Fibroblast of pulmonary artery (primary cell): Measurements from ENCODE around the gene SLC5A9.
"Not testable (repeated sequence)": the region's sequence is repeated elsewhere in the genome, so short reads cannot be mapped to it uniquely, and the experiment has no call there.

Source experiments
- DNase-seq: peaks from one replicate; pipeline ENCODE4 v3.0.0-alpha.2; 2010; ENCODE audit warnings: low read depth
- H3K4me3 ChIP-seq: replicated peaks from 2 replicates; pipeline ENCODE4 v1.5.1; 2011; ENCODE audit warnings: low read depth, mild to moderate bottlenecking, control low read depth, low read length, moderate library complexity
- CTCF ChIP-seq: IDR thresholded peaks from 2 replicates; pipeline ENCODE4 v1.5.1; 2011; ENCODE audit warnings: mild to moderate bottlenecking, control low read depth, low read length, inconsistent platforms; ENCODE audit errors: missing control alignments

Gene SLC5A9

DNA sequence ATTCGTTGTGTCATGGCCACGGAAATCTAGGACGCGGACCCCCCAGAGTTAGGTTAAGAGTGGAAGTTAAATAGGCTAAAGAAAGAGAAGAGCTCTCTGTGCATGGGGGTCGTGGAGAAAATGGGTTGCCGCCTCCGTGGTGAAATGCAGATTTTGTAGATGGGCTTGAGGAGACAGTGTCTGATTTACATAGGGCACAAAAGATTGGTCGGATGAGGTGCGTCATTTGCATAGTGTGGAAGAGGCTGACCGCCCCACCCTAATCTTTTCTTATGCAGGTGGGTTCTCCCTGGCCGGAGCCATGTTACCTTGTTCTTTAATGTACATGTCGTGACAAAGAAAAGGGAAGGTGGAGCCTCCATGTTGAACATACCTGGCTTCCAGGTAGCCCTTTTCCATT is 14.3 kb upstream of the SLC5A9 start:
- no peak for DNase-seq
- no peak for TF ChIP-seq CTCF
- no peak overlapping the region for H3K4me3 ChIP-seq

- no peak overlapping the region for H3K4me3 ChIP-seq
- DNase-seq, result no peak
- TF ChIP-seq CTCF, result no peak
Measured at GRCh38 chr1:48208652-48209051, 13.9 kb upstream of the SLC5A9 start.

- H3K4me3 ChIP-seq, DNase-seq: not testable (repeated sequence)
Measured at GRCh38 chr1:48213462-48213861, 9.1 kb upstream of the SLC5A9 start.

DNA sequence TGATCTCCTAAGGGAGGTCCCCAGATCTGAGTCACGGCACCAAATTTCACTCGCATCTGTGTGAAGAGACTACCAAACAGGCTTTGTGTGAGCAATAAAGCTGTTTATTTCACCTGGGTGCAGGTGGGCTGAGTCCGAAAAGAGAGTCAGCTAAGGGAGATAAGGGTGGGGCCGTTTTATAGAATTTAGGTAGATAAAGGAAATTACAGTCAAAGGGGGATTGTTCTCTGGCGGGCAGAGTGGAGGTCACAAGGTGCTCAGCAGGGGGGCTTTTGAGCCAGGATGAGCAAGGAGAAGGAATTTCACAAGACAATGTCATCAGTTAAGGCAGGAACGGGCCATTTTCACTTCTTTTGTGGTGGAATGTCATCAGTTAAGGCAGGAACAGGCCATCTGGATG is 8.2 kb upstream of the SLC5A9 start:
- not testable (repeated sequence) for H3K4me3 ChIP-seq, DNase-seq

DNA sequence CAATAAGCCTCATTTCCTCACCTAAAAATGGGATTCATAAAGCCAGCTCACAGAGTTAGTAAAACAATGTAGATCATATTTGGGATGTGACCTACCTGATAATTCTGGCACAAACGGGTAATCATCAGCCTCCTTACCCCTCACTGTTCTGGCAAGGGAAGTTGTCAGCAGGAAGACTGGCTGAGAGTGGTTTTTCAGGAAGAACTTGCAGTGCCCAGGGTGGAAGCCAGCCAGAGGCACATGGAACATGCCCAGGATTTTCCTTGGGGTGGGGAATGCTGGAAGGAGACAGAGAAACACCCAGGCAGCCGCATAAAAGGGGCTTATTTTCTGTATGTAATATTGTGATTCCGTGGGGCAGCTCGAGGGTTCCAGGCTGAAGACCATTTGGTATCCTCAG is 7.7 kb upstream of the SLC5A9 start:
- no peak overlapping the region for H3K4me3 ChIP-seq
- no peak for DNase-seq
- no peak for TF ChIP-seq CTCF

- no peak overlapping the region for H3K4me3 ChIP-seq
- DNase-seq, result no peak
- TF ChIP-seq CTCF, result no peak
Measured at GRCh38 chr1:48215222-48215621, 7.3 kb upstream of the SLC5A9 start.

GRCh38 chr1:48215889-48216288 is 6.6 kb upstream of the SLC5A9 start:
- no peak for DNase-seq
- TF ChIP-seq CTCF, result no peak
- no peak overlapping the region for H3K4me3 ChIP-seq

DNA sequence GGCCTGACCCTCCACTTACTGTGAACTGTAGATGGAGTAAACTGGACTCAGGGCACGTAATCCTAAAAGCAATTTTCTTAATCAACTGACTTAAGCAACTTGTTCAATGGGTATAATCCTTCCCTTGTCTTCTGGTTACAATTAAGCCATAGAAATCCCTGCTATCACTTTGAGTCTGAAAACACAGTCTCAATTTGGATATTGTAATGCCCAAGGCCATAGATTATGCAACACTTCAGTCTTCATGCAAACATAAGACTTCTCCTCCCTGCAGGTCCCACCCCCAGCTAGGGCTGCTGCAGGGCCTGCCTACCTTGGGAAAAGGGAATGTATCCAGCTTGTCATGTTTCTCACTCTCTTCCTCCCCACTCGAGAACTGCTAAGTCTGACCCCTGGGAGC is 6.2 kb upstream of the SLC5A9 start:
- no peak for TF ChIP-seq CTCF
- H3K4me3 ChIP-seq, result no peak overlapping the region
- no peak for DNase-seq
